WTC11 (cell line): ENCODE data around the gene PHRF1. TPM values are rescaled to one million over a fixed set of nuclear protein-coding genes. Genes with fewer than 3 reads are reported as not detected.

Experiments used
- ATAC-seq: fragments of 200-7000 bp; cut with Tn5 transposase; 2 replicates; pipeline ENCODE4 v1.10.0; 2021; ENCODE audit warnings: mild to moderate bottlenecking, moderate library complexity
- CTCF ChIA-PET: fragments of 300-600 bp; sonication (Branson Sonifier 250); formaldehyde crosslinking; loops from one replicate; lab custom pipeline; 2021; ENCODE audit warnings: antibody characterized with exemption; lab: Charles Lee
- POLR2A ChIA-PET: fragments of 350-600 bp; sonication (Branson Sonifier 250); formaldehyde crosslinking; loops from one replicate; lab custom pipeline; 2021; ENCODE audit warnings: antibody characterized with exemption; lab: Charles Lee
- DNase-seq: peaks from one replicate; pipeline ENCODE4 v3.0.0; 2021; ENCODE audit warnings: low spot score
- H3K27ac Mint-ChIP-seq: 2 replicates; pipeline ENCODE4 v1.8.0; 2021; ENCODE audit warnings: mixed read lengths
- H3K27me3 Mint-ChIP-seq: 2 replicates; pipeline ENCODE4 v1.8.0; 2021; ENCODE audit warnings: low read depth, mild to moderate bottlenecking, moderate library complexity, mixed read lengths
- H3K36me3 Mint-ChIP-seq: 2 replicates; pipeline ENCODE4 v1.8.0; 2021; ENCODE audit warnings: mixed read lengths
- H3K4me1 Mint-ChIP-seq: 2 replicates; pipeline ENCODE4 v1.8.0; 2022; ENCODE audit warnings: mixed read lengths
- H3K4me3 Mint-ChIP-seq: 2 replicates; pipeline ENCODE4 v1.8.0; 2021; ENCODE audit warnings: mild to moderate bottlenecking, moderate library complexity, mixed read lengths
- H3K9me3 Mint-ChIP-seq: 2 replicates; pipeline ENCODE4 v1.8.0; 2021; ENCODE audit warnings: mixed read lengths
- ATF6 ChIP-seq: sonication (generic); formaldehyde crosslinking; IDR thresholded peaks from 2 replicates; pipeline ENCODE4 v1.8.1; 2023; ENCODE audit warnings: mild to moderate bottlenecking, missing genetic modification reagents
- CREM ChIP-seq: sonication (generic); formaldehyde crosslinking; IDR thresholded peaks from 2 replicates; pipeline ENCODE4 v1.8.1; 2022; ENCODE audit warnings: mild to moderate bottlenecking, missing genetic modification reagents, moderate library complexity
- E2F1 ChIP-seq: sonication (generic); formaldehyde crosslinking; IDR thresholded peaks from 2 replicates; pipeline ENCODE4 v1.8.0; 2022; ENCODE audit warnings: mild to moderate bottlenecking, missing genetic modification reagents
- ELF4 ChIP-seq: sonication (generic); formaldehyde crosslinking; IDR thresholded peaks from 2 replicates; pipeline ENCODE4 v1.8.1; 2022; ENCODE audit warnings: low read depth, mild to moderate bottlenecking, moderate library complexity, missing genetic modification reagents
- ETV6 ChIP-seq: sonication (generic); formaldehyde crosslinking; IDR thresholded peaks from 2 replicates; pipeline ENCODE4 v1.8.1; 2022; ENCODE audit warnings: mild to moderate bottlenecking, missing genetic modification reagents
- GRHL2 ChIP-seq: fragments of 250-450 bp; sonication (Bioruptor Pico); IDR thresholded peaks from 2 replicates; pipeline ENCODE4 v1.8.0; 2022; ENCODE audit warnings: mild to moderate bottlenecking, moderate library complexity; ENCODE audit not compliant: insufficient replicate concordance, severe bottlenecking
- HMGA2 ChIP-seq: fragments of 250-450 bp; sonication (Bioruptor Pico); IDR thresholded peaks from 2 replicates; pipeline ENCODE4 v1.4.0; 2021; ENCODE audit warnings: mild to moderate bottlenecking, moderate library complexity
- HMGXB4 ChIP-seq: sonication (generic); formaldehyde crosslinking; IDR thresholded peaks from 2 replicates; pipeline ENCODE4 v1.8.1; 2023; ENCODE audit warnings: mild to moderate bottlenecking, moderate library complexity, missing genetic modification reagents
- JAZF1 ChIP-seq: fragments of 250-450 bp; sonication (Bioruptor Pico); IDR thresholded peaks from 2 replicates; pipeline ENCODE4 v1.9.0; 2021; ENCODE audit warnings: moderate library complexity, mild to moderate bottlenecking, inconsistent platforms
- JUN ChIP-seq: sonication (generic); formaldehyde crosslinking; IDR thresholded peaks from 2 replicates; pipeline ENCODE4 v1.8.0; 2023; ENCODE audit warnings: mild to moderate bottlenecking, missing genetic modification reagents
- MYBL2 ChIP-seq: sonication (generic); formaldehyde crosslinking; IDR thresholded peaks from 2 replicates; pipeline ENCODE4 v1.8.1; 2023; ENCODE audit warnings: mild to moderate bottlenecking, moderate library complexity, missing genetic modification reagents
- NFE2L1 ChIP-seq: sonication (generic); formaldehyde crosslinking; IDR thresholded peaks from 2 replicates; pipeline ENCODE4 v1.8.1; 2023; ENCODE audit warnings: missing genetic modification reagents
- NR1H2 ChIP-seq: sonication (generic); formaldehyde crosslinking; IDR thresholded peaks from 2 replicates; pipeline ENCODE4 v1.9.0; 2021; ENCODE audit warnings: mild to moderate bottlenecking, moderate library complexity, missing genetic modification reagents
- PREB ChIP-seq: sonication (generic); formaldehyde crosslinking; IDR thresholded peaks from 2 replicates; pipeline ENCODE4 v1.8.1; 2022; ENCODE audit warnings: mild to moderate bottlenecking, missing genetic modification reagents, moderate library complexity, borderline replicate concordance
- RELA ChIP-seq: sonication (generic); formaldehyde crosslinking; IDR thresholded peaks from 2 replicates; pipeline ENCODE4 v1.8.1; 2022; ENCODE audit warnings: missing genetic modification reagents, mild to moderate bottlenecking, borderline replicate concordance
- SMAD3 ChIP-seq: sonication (generic); formaldehyde crosslinking; IDR thresholded peaks from 2 replicates; pipeline ENCODE4 v1.8.0; 2022; ENCODE audit warnings: missing genetic modification reagents, mild to moderate bottlenecking, borderline replicate concordance
- SMAD4 ChIP-seq: sonication (generic); formaldehyde crosslinking; IDR thresholded peaks from 2 replicates; pipeline ENCODE4 v1.8.0; 2022; ENCODE audit warnings: mild to moderate bottlenecking, missing genetic modification reagents
- TCF7 ChIP-seq: sonication (generic); formaldehyde crosslinking; IDR thresholded peaks from 2 replicates; pipeline ENCODE4 v1.8.0; 2022; ENCODE audit warnings: mild to moderate bottlenecking, low read depth, missing genetic modification reagents, moderate library complexity
- TP53 ChIP-seq: sonication (generic); formaldehyde crosslinking; IDR thresholded peaks from 2 replicates; pipeline ENCODE4 v1.8.1; 2023; ENCODE audit warnings: mild to moderate bottlenecking, missing genetic modification reagents
- ZMAT4 ChIP-seq: fragments of 250-450 bp; sonication (Bioruptor Pico); IDR thresholded peaks from 2 replicates; pipeline ENCODE4 v1.9.0; 2021; ENCODE audit warnings: mild to moderate bottlenecking
- ZNF121 ChIP-seq: sonication (generic); formaldehyde crosslinking; IDR thresholded peaks from 2 replicates; pipeline ENCODE4 v1.8.0; 2023; ENCODE audit warnings: missing genetic modification reagents
- ZNF219 ChIP-seq: sonication (generic); formaldehyde crosslinking; IDR thresholded peaks from 2 replicates; pipeline ENCODE4 v1.8.0; 2023; ENCODE audit warnings: missing genetic modification reagents, mild to moderate bottlenecking, borderline replicate concordance
- ZNF425 ChIP-seq: fragments of 250-450 bp; sonication (Bioruptor Pico); conservative IDR thresholded peaks from 2 replicates; pipeline ENCODE4 v1.9.0; 2021; ENCODE audit warnings: mild to moderate bottlenecking
- ZNF532 ChIP-seq: fragments of 250-450 bp; sonication (Bioruptor Pico); IDR thresholded peaks from 2 replicates; pipeline ENCODE4 v1.9.0; 2021; ENCODE audit warnings: mild to moderate bottlenecking, borderline replicate concordance
- ZNF671 ChIP-seq: fragments of 250-450 bp; sonication (Bioruptor Pico); IDR thresholded peaks from 2 replicates; pipeline ENCODE4 v1.8.0; 2021; ENCODE audit warnings: mild to moderate bottlenecking
- total RNA-seq: library from RNA; stranded (reverse); gene quantifications from 3 replicates; pipeline ENCODE4 v1.2.3, GENCODE V29; 2021

The PHRF1 gene
- total RNA-seq, 1 experiment from 2014 or later: 46.9 TPM

- POLR2A ChIA-PET: no interaction called here
- Mint-ChIP-seq H3K9me3 (no peaks in the 10 kb centered on the region), H3K4me3 (peak overlapping the region; percentile 64; the same call in 1 of the 2 replicates), H3K4me1 (peaks cover 13% of the 10 kb centered on the region), H3K36me3 (no peaks in the 10 kb centered on the region), H3K27me3 (peaks cover 27% of the 10 kb centered on the region), H3K27ac (no peak overlapping the region)
- TF ChIP-seq SMAD3 (CRISPR knock-in tag): no peak
- no peak for TF ChIP-seq E2F1 (CRISPR knock-in tag)
- TF ChIP-seq NFE2L1 (CRISPR knock-in tag): no peak
- no peak for TF ChIP-seq ELF4 (CRISPR knock-in tag)
- no peak for TF ChIP-seq SMAD4 (CRISPR knock-in tag)
- no peak for TF ChIP-seq RELA (CRISPR knock-in tag)
- TF ChIP-seq TCF7: no peak
- no peak for TF ChIP-seq ZNF219 (CRISPR knock-in tag)
- no peak for TF ChIP-seq ZNF121
- no peak for TF ChIP-seq JUN (CRISPR knock-in tag)
- TF ChIP-seq GRHL2 (CRISPR knock-in tag): no peak
- no peak for TF ChIP-seq TP53
- TF ChIP-seq MYBL2 (CRISPR knock-in tag): no peak
- no peak for TF ChIP-seq HMGA2 (CRISPR knock-in tag)
- no peak for TF ChIP-seq JAZF1 (CRISPR knock-in tag)
- TF ChIP-seq ETV6 (CRISPR knock-in tag): no peak
- no peak for TF ChIP-seq PREB
- ATAC-seq (no peak), DNase-seq (no peak)
- CTCF ChIA-PET: interaction anchor here (0.8 to 1.1 kb wide), 2 partner anchors 72 to 96 kb away, joined by 3 to 5 read pairs; no protein-coding TSS in a partner anchor
Measured at GRCh38 chr11:627308-627576, 51.0 kb downstream of the PHRF1 start.

- H3K4me3 Mint-ChIP-seq: peak overlapping the region; percentile 64
- H3K9me3 Mint-ChIP-seq: no peaks in the 10 kb centered on the region
- H3K27ac Mint-ChIP-seq: no peak overlapping the region
- DNase-seq (peak; percentile 16), ATAC-seq (no peak)
- H3K36me3 Mint-ChIP-seq: no peaks in the 10 kb centered on the region
- H3K4me1 Mint-ChIP-seq: peaks cover 13% of the 10 kb centered on the region
- ChIA-PET CTCF (no interaction called here), POLR2A (no interaction called here)
- H3K27me3 Mint-ChIP-seq: peaks cover 27% of the 10 kb centered on the region
- TF ChIP-seq ZNF532 (CRISPR knock-in tag): no peak
- no peak for TF ChIP-seq CREM (CRISPR knock-in tag)
- TF ChIP-seq ZNF671 (CRISPR knock-in tag): no peak
- no peak for TF ChIP-seq JUN (CRISPR knock-in tag)
- no peak for TF ChIP-seq NR1H2 (CRISPR knock-in tag)
- no peak for TF ChIP-seq HMGXB4 (CRISPR knock-in tag)
- TF ChIP-seq ZMAT4 (CRISPR knock-in tag): no peak
- no peak for TF ChIP-seq ATF6 (CRISPR knock-in tag)
- no peak for TF ChIP-seq ZNF425 (CRISPR knock-in tag)
- TF ChIP-seq RELA (CRISPR knock-in tag): no peak
Measured at GRCh38 chr11:628056-628455, 51.8 kb downstream of the PHRF1 start.
